K562 (cell line): Measurements from ENCODE around the gene EZH1. TPM values are rescaled to one million over a fixed set of nuclear protein-coding genes. Genes with fewer than 3 reads are reported as not detected.

Experiments
- ATF7 ChIP-seq: fragments of 450-650 bp; IDR thresholded peaks from 2 replicates; pipeline ENCODE4 v1.7.1; 2014; ENCODE audit warnings: mild to moderate bottlenecking, moderate library complexity
- BHLHE40 ChIP-seq: IDR thresholded peaks from 2 replicates; pipeline ENCODE4 v1.6.1; 2011; ENCODE audit warnings: low read length, improper control_type of control experiment
- CBX3 ChIP-seq, 2 experiments: IDR thresholded peaks; 1 replicate in 1 of 2; 2 replicates in 1 of 2; pipeline ENCODE4 v1.6.1; 2012; ENCODE audit warnings: inconsistent platforms in 2 of 2, low read length in 2 of 2, borderline replicate concordance in 1 of 2, control low read depth in 1 of 2
- DIDO1 ChIP-seq: fragments of 450-650 bp; IDR thresholded peaks from 2 replicates; pipeline ENCODE4 v1.6.1; 2016; ENCODE audit warnings: low read depth, missing biosample characterization, missing genetic modification characterization
- ELF4 ChIP-seq: fragments of 450-650 bp; formaldehyde crosslinking; IDR thresholded peaks from 2 replicates; pipeline ENCODE4 v1.4.0; 2022; ENCODE audit warnings: missing genetic modification characterization
- ESRRA ChIP-seq: fragments of 450-650 bp; IDR thresholded peaks from 2 replicates; pipeline ENCODE4 v1.6.1; 2014; ENCODE audit warnings: low read depth, mild to moderate bottlenecking, moderate library complexity, borderline replicate concordance
- NR3C1 ChIP-seq: sonication (generic); formaldehyde crosslinking; IDR thresholded peaks from 2 replicates; pipeline ENCODE4 v1.8.1; 2022; ENCODE audit warnings: missing genetic modification reagents
- POLR2G ChIP-seq: fragments of 200-400 bp; formaldehyde crosslinking; IDR thresholded peaks from 2 replicates; pipeline ENCODE4 v1.6.1; 2017; ENCODE audit warnings: low read depth, mild to moderate bottlenecking, antibody characterized with exemption, low read length, moderate library complexity
- SMAD1 ChIP-seq: fragments of 150-350 bp; IDR thresholded peaks from 2 replicates; pipeline ENCODE4 v1.6.1; 2014; ENCODE audit warnings: low read length, low read depth; ENCODE audit not compliant: partially characterized antibody
- SNIP1 ChIP-seq: fragments of 450-650 bp; IDR thresholded peaks from 2 replicates; pipeline ENCODE4 v1.7.1; 2017; ENCODE audit warnings: low read depth, mild to moderate bottlenecking
- SPI1 ChIP-seq: IDR thresholded peaks from 2 replicates; pipeline ENCODE4 v1.6.1; 2011; ENCODE audit warnings: low read depth, low read length, control low read depth, borderline replicate concordance
- TEAD4 ChIP-seq, 2 experiments: sonication (generic) in 1 of 2; formaldehyde crosslinking in 1 of 2; IDR thresholded peaks; 2 replicates each; pipeline versions ENCODE4 v1.6.1 to v1.8.0; 2012 to 2022; ENCODE audit warnings: borderline replicate concordance in 1 of 2, inconsistent platforms in 1 of 2, low read length in 1 of 2, mild to moderate bottlenecking in 1 of 2, missing genetic modification reagents in 1 of 2
- TFAM ChIP-seq: fragments of 250-450 bp; sonication (Bioruptor Pico); conservative IDR thresholded peaks from 2 replicates; pipeline ENCODE4 v1.5.0; 2021; ENCODE audit warnings: mild to moderate bottlenecking, moderate library complexity
- WHSC1 ChIP-seq: IDR thresholded peaks from one replicate; pipeline ENCODE4 v1.6.1; 2012; ENCODE audit warnings: low read length, control low read depth, inconsistent platforms
- ZKSCAN1 ChIP-seq: fragments of 150-350 bp; IDR thresholded peaks from 2 replicates; pipeline ENCODE4 v1.6.1; 2016; ENCODE audit warnings: low read depth, low read length
- ZKSCAN8 ChIP-seq: fragments of 200-800 bp; sonication (Bioruptor generic); IDR thresholded peaks from 2 replicates; pipeline ENCODE4 v1.6.1; 2016; ENCODE audit warnings: missing genetic modification characterization, missing compliant biosample characterization
- polyA plus RNA-seq, 8 experiments: library from polyadenylated mRNA; depleted of rRNA in 4 of 8; stranded (reverse) in 5 of 8; unstranded in 3 of 8; fragments of >200 nt; fragmentation: Nextera tagmentation in 2 of 8; fragmentation: Illumina TruSeq in 1 of 8; extraction: Ambion mirVana in 2 of 8; extraction: Trizol in 1 of 8; gene quantifications; 2 replicates each; pipeline versions ENCODE4 v1.2.1 to v1.2.3, GENCODE V29; 2011 to 2014; ENCODE audit warnings: inconsistent platforms in 1 of 8, missing spikeins in 1 of 8
- total RNA-seq, 7 experiments: library from RNA; depleted of rRNA in 6 of 7; stranded (reverse); fragments of >200 nt in 6 of 7; fragmentation: Illumina TruSeq in 2 of 7; extraction: Trizol in 2 of 7; gene quantifications; 2 replicates each; pipeline versions ENCODE4 v1.2.1 to v1.2.3, GENCODE V29; 2011 to 2021; ENCODE audit warnings: low replicate concordance in 1 of 7
- TF ChIP-seq, protein P1 (sequence below): fragments of 450-650 bp; IDR thresholded peaks from 2 replicates; pipeline ENCODE4 v1.6.1; 2017; ENCODE audit warnings: antibody characterized with exemption
- TF ChIP-seq, protein P2 (sequence below): sonication (generic); formaldehyde crosslinking; IDR thresholded peaks from 2 replicates; pipeline ENCODE4 v1.8.1; 2023; ENCODE audit warnings: mild to moderate bottlenecking, missing genetic modification reagents
- TF ChIP-seq, protein P3 (sequence below): sonication (generic); formaldehyde crosslinking; IDR thresholded peaks from 2 replicates; pipeline ENCODE4 v1.8.0; 2022; ENCODE audit warnings: missing genetic modification reagents, mild to moderate bottlenecking, borderline replicate concordance
- TF ChIP-seq, protein P4 (sequence below): fragments of 150-350 bp; IDR thresholded peaks from 2 replicates; pipeline ENCODE4 v1.6.1; 2014; ENCODE audit warnings: low read depth, mild to moderate bottlenecking, low read length, borderline replicate concordance

The EZH1 gene
- total and polyA plus RNA-seq, 9 of the 15 experiments (the other 6 are each of a cell fraction or from before 2014, with no cell fraction given): 8.6 to 40.8 (median 22.9) TPM

DNA sequence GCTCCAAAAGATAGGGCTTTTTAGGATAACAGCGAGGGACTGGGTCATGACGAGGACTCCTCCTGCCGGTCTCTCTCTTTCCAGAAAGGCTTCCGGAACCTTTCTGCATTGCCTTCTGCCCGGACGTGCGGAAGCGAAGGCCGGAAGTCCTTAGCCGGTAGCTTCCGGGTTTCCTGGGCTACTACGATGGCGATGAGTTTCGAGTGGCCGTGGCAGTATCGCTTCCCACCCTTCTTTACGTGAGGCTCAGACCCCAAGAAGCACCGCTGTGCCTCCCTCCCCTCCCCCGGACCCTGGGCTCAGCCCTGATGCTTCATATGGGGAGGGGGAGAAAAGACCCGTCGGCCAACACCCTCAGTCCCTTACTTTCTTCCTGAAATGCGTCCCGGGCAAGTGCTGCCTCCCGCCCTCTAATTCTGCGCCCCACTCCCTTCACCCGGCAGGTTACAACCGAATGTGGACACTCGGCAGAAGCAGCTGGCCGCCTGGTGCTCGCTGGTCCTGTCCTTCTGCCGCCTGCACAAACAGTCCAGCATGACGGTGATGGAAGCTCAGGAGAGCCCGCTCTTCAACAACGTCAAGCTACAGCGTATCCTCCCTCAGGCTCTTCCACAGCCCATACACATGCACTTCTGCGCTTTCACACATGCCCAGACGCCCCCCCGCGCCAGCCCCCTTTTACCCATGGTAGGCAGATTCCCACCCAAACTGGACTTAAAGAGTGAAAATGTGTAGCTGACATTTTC is 28.6 kb upstream of the EZH1 start, which contains the start of gene VPS25 (continued):
- TF ChIP-seq, protein P1, sequence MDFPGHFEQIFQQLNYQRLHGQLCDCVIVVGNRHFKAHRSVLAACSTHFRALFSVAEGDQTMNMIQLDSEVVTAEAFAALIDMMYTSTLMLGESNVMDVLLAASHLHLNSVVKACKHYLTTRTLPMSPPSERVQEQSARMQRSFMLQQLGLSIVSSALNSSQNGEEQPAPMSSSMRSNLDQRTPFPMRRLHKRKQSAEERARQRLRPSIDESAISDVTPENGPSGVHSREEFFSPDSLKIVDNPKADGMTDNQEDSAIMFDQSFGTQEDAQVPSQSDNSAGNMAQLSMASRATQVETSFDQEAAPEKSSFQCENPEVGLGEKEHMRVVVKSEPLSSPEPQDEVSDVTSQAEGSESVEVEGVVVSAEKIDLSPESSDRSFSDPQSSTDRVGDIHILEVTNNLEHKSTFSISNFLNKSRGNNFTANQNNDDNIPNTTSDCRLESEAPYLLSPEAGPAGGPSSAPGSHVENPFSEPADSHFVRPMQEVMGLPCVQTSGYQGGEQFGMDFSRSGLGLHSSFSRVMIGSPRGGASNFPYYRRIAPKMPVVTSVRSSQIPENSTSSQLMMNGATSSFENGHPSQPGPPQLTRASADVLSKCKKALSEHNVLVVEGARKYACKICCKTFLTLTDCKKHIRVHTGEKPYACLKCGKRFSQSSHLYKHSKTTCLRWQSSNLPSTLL: no peak
- TF ChIP-seq SMAD1: peak; percentile 93
- TF ChIP-seq ZKSCAN8 (CRISPR knock-in tag): no peak
- peak; percentile 72 for TF ChIP-seq ESRRA
- 0 out of 2 replicates have a peak, but pooled peaks have one; percentile 48 for TF ChIP-seq ATF7
- TF ChIP-seq, protein P2, sequence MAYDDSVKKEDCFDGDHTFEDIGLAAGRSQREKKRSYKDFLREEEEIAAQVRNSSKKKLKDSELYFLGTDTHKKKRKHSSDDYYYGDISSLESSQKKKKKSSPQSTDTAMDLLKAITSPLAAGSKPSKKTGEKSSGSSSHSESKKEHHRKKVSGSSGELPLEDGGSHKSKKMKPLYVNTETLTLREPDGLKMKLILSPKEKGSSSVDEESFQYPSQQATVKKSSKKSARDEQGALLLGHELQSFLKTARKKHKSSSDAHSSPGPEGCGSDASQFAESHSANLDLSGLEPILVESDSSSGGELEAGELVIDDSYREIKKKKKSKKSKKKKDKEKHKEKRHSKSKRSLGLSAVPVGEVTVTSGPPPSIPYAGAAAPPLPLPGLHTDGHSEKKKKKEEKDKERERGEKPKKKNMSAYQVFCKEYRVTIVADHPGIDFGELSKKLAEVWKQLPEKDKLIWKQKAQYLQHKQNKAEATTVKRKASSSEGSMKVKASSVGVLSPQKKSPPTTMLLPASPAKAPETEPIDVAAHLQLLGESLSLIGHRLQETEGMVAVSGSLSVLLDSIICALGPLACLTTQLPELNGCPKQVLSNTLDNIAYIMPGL (CRISPR knock-in tag): peak; percentile 42; the same call in 1 of the 2 replicates
- TF ChIP-seq SPI1: peak; percentile 41; the same call in 1 of the 2 replicates
- peak in 1 of 2 experiments; percentile 76; a peak in 1 of 3 replicates for TF ChIP-seq CBX3 (IDR thresholded peaks at IDR 0.05; ENCODE audit: borderline replicate concordance in 1 of 2, low read length in 2 of 2)
- peak; percentile 78 for TF ChIP-seq POLR2G
- TF ChIP-seq ZKSCAN1: peak; percentile 77; the same call in 1 of the 2 replicates
- TF ChIP-seq SNIP1: no peak
- TF ChIP-seq NR3C1 (CRISPR knock-in tag): no peak
- TF ChIP-seq DIDO1 (tag): peak; percentile 83
- TF ChIP-seq WHSC1: no peak
- no peak for TF ChIP-seq TFAM (CRISPR knock-in tag)
- no peak for TF ChIP-seq BHLHE40
- TF ChIP-seq, protein P3, sequence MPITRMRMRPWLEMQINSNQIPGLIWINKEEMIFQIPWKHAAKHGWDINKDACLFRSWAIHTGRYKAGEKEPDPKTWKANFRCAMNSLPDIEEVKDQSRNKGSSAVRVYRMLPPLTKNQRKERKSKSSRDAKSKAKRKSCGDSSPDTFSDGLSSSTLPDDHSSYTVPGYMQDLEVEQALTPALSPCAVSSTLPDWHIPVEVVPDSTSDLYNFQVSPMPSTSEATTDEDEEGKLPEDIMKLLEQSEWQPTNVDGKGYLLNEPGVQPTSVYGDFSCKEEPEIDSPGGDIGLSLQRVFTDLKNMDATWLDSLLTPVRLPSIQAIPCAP: no peak
- TF ChIP-seq, protein P4, sequence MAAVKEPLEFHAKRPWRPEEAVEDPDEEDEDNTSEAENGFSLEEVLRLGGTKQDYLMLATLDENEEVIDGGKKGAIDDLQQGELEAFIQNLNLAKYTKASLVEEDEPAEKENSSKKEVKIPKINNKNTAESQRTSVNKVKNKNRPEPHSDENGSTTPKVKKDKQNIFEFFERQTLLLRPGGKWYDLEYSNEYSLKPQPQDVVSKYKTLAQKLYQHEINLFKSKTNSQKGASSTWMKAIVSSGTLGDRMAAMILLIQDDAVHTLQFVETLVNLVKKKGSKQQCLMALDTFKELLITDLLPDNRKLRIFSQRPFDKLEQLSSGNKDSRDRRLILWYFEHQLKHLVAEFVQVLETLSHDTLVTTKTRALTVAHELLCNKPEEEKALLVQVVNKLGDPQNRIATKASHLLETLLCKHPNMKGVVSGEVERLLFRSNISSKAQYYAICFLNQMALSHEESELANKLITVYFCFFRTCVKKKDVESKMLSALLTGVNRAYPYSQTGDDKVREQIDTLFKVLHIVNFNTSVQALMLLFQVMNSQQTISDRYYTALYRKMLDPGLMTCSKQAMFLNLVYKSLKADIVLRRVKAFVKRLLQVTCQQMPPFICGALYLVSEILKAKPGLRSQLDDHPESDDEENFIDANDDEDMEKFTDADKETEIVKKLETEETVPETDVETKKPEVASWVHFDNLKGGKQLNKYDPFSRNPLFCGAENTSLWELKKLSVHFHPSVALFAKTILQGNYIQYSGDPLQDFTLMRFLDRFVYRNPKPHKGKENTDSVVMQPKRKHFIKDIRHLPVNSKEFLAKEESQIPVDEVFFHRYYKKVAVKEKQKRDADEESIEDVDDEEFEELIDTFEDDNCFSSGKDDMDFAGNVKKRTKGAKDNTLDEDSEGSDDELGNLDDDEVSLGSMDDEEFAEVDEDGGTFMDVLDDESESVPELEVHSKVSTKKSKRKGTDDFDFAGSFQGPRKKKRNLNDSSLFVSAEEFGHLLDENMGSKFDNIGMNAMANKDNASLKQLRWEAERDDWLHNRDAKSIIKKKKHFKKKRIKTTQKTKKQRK: no peak
- peak; percentile 66; the same call in 1 of the 2 replicates for TF ChIP-seq ELF4 (CRISPR knock-in tag)
- peak; percentile 43; the same call in 1 of the 2 replicates for TF ChIP-seq TEAD4 (IDR thresholded peaks at IDR 0.05; ENCODE audit: low read length)
- no peak for TF ChIP-seq TEAD4 (CRISPR knock-in tag; IDR thresholded peaks at IDR 0.05; ENCODE audit: borderline replicate concordance)
